Keratinocyte (primary cell): ENCODE results near the gene HLA-E.
"Not testable (repeated sequence)": the region's sequence is repeated elsewhere in the genome, so short reads cannot be mapped to it uniquely, and the experiment has no call there.

ENCODE experiments used
- EZH2 ChIP-seq: IDR thresholded peaks from one replicate; pipeline ENCODE4 v1.6.1; 2012; ENCODE audit warnings: inconsistent platforms, mild to moderate bottlenecking, low read length, moderate library complexity
- TF ChIP-seq, protein P1 (sequence below), 3 experiments: IDR thresholded peaks in 1 of 3; conservative IDR thresholded peaks in 1 of 3; optimal IDR thresholded peaks in 1 of 3; 2 replicates in 2 of 3; 3 replicates in 1 of 3; pipeline versions ENCODE3 to v1.5.1; 2011; ENCODE audit warnings: low read length in 3 of 3, mild to moderate bottlenecking in 3 of 3, moderate library complexity in 2 of 3, control low read depth in 1 of 3, inconsistent platforms in 1 of 3; ENCODE audit not compliant: insufficient read depth in 2 of 3; ENCODE audit errors: extremely low read depth in 1 of 3

DNA sequence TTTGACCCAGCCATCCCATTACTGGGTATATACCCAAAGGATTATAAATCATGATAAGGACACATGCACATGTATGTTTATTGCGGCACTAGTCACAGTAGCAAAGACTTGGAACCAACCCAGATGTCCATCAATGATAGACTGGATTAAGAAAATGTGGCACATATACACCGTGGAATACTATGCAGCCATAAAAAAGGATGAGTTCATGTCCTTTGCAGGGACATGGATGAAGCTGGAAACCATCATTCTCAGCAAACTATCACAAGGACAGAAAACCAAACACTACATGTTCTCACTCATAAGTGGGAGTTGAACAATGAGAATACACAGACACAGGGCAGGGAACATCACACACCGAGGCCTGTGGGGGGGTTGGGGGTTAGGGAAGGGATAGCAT, 37.1 kb downstream of the HLA-E start:
- TF ChIP-seq, protein P1, sequence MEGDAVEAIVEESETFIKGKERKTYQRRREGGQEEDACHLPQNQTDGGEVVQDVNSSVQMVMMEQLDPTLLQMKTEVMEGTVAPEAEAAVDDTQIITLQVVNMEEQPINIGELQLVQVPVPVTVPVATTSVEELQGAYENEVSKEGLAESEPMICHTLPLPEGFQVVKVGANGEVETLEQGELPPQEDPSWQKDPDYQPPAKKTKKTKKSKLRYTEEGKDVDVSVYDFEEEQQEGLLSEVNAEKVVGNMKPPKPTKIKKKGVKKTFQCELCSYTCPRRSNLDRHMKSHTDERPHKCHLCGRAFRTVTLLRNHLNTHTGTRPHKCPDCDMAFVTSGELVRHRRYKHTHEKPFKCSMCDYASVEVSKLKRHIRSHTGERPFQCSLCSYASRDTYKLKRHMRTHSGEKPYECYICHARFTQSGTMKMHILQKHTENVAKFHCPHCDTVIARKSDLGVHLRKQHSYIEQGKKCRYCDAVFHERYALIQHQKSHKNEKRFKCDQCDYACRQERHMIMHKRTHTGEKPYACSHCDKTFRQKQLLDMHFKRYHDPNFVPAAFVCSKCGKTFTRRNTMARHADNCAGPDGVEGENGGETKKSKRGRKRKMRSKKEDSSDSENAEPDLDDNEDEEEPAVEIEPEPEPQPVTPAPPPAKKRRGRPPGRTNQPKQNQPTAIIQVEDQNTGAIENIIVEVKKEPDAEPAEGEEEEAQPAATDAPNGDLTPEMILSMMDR (optimal IDR thresholded peaks at IDR 0.05 in 1 of 3, IDR thresholded peaks at IDR 0.05 in 1 of 3, conservative IDR thresholded peaks at IDR 0.05 in 1 of 3; ENCODE audit: extremely low read depth in 1 of 3, insufficient read depth in 2 of 3, low read length in 3 of 3) = not testable (repeated sequence)
- not testable (repeated sequence) for TF ChIP-seq EZH2
